Neural cell (in vitro differentiated cells): ENCODE measurements around the gene KIFBP.

Experiments used
- CTCF ChIP-seq: fragments of 450-650 bp; IDR thresholded peaks from 2 replicates; pipeline ENCODE4 v1.5.1; 2014; ENCODE audit warnings: antibody characterized with exemption, mild to moderate bottlenecking, moderate library complexity; ENCODE audit not compliant: poor library complexity, severe bottlenecking
- EP300 ChIP-seq: fragments of 450-650 bp; conservative IDR thresholded peaks from 2 replicates; pipeline ENCODE4 v1.6.1; 2014; ENCODE audit warnings: antibody characterized with exemption, mild to moderate bottlenecking, moderate library complexity; ENCODE audit not compliant: poor library complexity, severe bottlenecking
- EZH2 ChIP-seq: fragments of 200-600, 300-800 bp; shearing (Covaris generic), sonication (generic); IDR thresholded peaks from 2 replicates; pipeline ENCODE4 v1.6.1; 2014; ENCODE audit warnings: antibody characterized with exemption, low read length, borderline replicate concordance, mild to moderate bottlenecking; ENCODE audit not compliant: insufficient read depth, poor library complexity, severe bottlenecking
- MXI1 ChIP-seq: fragments of 450-650 bp; conservative IDR thresholded peaks from 2 replicates; pipeline ENCODE4 v1.6.1; 2014; ENCODE audit warnings: antibody characterized with exemption, mild to moderate bottlenecking; ENCODE audit not compliant: poor library complexity, severe bottlenecking
- POLR2AphosphoS5 ChIP-seq: IDR thresholded peaks from 2 replicates; pipeline ENCODE4 v1.6.1; 2012
- RAD21 ChIP-seq: fragments of 450-650 bp; conservative IDR thresholded peaks from 2 replicates; pipeline ENCODE4 v1.6.1; 2014; ENCODE audit warnings: antibody characterized with exemption, mild to moderate bottlenecking, moderate library complexity
- SMC3 ChIP-seq: fragments of 450-650 bp; conservative IDR thresholded peaks from 2 replicates; pipeline ENCODE4 v1.6.1; 2014; ENCODE audit warnings: antibody characterized with exemption, mild to moderate bottlenecking, moderate library complexity; ENCODE audit not compliant: poor library complexity
- TAF1 ChIP-seq: IDR thresholded peaks from 2 replicates; pipeline ENCODE4 v1.6.1; 2012; ENCODE audit warnings: low read depth

GRCh38 chr10:69022611-69023010 lies 34.0 kb downstream of the KIFBP start:
- TF ChIP-seq CTCF, result no peak
- TF ChIP-seq TAF1, result no peak
- no peak for TF ChIP-seq SMC3
- TF ChIP-seq EP300, result no peak
- TF ChIP-seq RAD21, result no peak
- no peak for TF ChIP-seq EZH2
- TF ChIP-seq POLR2AphosphoS5, result no peak
- no peak for TF ChIP-seq MXI1
